ENCODE measurements around the gene TDRD3. TPM values are rescaled to one million over a fixed set of nuclear protein-coding genes. Genes with fewer than 3 reads are reported as not detected.

The TDRD3 gene
- total and polyA plus RNA-seq, 5 donors = 14.8 to 59.0 (median 50.7) TPM

DNA sequence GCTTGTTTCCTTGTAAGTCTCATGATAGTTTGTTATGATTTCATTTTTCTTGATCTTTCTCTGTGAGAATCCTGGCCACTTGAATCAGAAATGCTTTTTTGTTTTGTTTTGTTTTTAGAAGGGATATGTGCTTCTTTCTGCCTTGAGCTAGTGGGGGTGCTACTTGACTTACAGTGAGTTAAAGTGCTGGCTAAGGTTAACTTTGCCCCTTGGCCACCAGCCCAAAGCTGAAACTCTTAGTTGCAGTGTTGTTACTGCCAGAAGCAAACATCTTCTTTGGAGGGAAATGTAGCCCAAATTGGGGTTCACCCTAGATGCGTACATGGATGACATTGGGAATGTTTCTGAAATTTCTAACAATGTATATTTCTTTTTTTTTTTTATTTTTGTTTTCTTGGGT lies 57.4 kb downstream of the TDRD3 start:
- DNase-seq = no peak
- no peaks in the 10 kb centered on the region for H3K4me1 ChIP-seq (ENCODE audit: control insufficient read depth, insufficient read depth, low read length)
- no peaks in the 10 kb centered on the region for H3K27me3 ChIP-seq (ENCODE audit: control insufficient read depth, insufficient read depth)
- H3K4me3 ChIP-seq (ENCODE audit: low read length) = no peak overlapping the region
- H3K27ac ChIP-seq (ENCODE audit: low read length) = no peak overlapping the region
- no peaks in the 10 kb centered on the region for H3K9me3 ChIP-seq (ENCODE audit: control insufficient read depth, low read length)
- WGBS = 97% methylated on average over 1 of the region's 1 CpG
- intact Hi-C loops (cut with DNase I) = no loop called here
- ATAC-seq = no peak

DNA sequence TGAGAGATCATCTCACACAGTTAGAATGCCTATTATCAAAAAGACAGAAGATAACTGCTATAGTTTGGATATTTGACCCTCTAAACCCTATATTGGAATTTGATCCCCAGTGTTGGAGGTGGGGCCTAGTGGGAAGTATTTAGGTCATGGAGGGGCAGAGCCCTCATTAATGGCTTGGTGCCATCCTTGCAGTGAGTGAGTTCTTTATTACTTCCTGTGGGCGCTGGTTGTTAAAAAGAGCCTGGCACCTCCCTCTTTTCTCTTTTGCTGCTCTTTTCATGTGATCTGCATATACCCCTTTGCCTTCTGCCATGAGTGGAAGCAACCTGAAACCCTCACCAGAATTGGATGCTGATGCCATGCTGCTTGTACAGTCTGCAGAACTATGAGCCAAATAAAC lies 66.8 kb downstream of the TDRD3 start:
- no peak for ATAC-seq
- no peaks in the 10 kb centered on the region for H3K27me3 ChIP-seq (ENCODE audit: control insufficient read depth, insufficient read depth)
- H3K27ac ChIP-seq (ENCODE audit: low read length) = no peak overlapping the region
- H3K9me3 ChIP-seq (ENCODE audit: control insufficient read depth, low read length) = no peaks in the 10 kb centered on the region
- no peak overlapping the region for H3K4me3 ChIP-seq (ENCODE audit: low read length)
- H3K4me1 ChIP-seq (ENCODE audit: control insufficient read depth, insufficient read depth, low read length) = no peaks in the 10 kb centered on the region
- 70% methylated on average over 1 of the region's 1 CpG for WGBS
- DNase-seq = no peak
- intact Hi-C loops (cut with DNase I) = no loop called here

DNA sequence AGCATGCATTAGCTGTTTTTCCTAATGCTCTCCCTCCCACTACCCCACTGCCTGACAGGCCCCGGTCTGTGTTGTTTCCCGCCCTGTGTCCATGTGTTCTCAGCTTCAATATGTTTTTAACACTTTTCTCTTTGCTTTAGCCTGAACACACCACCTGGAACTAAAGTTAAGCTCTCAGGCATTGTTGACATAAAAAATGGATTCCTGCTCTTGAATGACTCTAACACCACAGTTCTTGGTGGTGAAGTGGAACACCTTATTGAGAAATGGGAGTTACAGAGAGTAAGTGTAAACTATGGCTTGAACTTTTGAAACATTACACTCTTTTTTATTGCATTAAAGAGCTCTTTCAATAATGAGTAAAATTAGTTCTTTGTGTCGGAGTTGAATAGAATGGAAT lies 70.1 kb downstream of the TDRD3 start:
- ATAC-seq = no peak
- 94% methylated on average over 3 of the region's 3 CpGs for WGBS
- DNase-seq = no peak
- H3K4me3 ChIP-seq (ENCODE audit: low read length) = no peak overlapping the region
- no peaks in the 10 kb centered on the region for H3K27me3 ChIP-seq (ENCODE audit: control insufficient read depth, insufficient read depth)
- no peaks in the 10 kb centered on the region for H3K9me3 ChIP-seq (ENCODE audit: control insufficient read depth, low read length)
- no peak overlapping the region for H3K27ac ChIP-seq (ENCODE audit: low read length)
- intact Hi-C loops (cut with DNase I) = no loop called here
- H3K4me1 ChIP-seq (ENCODE audit: control insufficient read depth, insufficient read depth, low read length) = peaks cover 1% of the 10 kb centered on the region

GRCh38 chr13:60479273-60479672 lies 82.3 kb downstream of the TDRD3 start:
- H3K4me1 ChIP-seq (ENCODE audit: control insufficient read depth, insufficient read depth, low read length) = no peaks in the 10 kb centered on the region
- H3K4me3 ChIP-seq (ENCODE audit: low read length) = no peak overlapping the region
- intact Hi-C loops (cut with DNase I) = no loop called here
- ATAC-seq (no peak), DNase-seq (no peak)
- no peak overlapping the region for H3K27ac ChIP-seq (ENCODE audit: low read length)
- no peaks in the 10 kb centered on the region for H3K27me3 ChIP-seq (ENCODE audit: control insufficient read depth, insufficient read depth)
- no peaks in the 10 kb centered on the region for H3K9me3 ChIP-seq (ENCODE audit: control insufficient read depth, low read length)

DNA sequence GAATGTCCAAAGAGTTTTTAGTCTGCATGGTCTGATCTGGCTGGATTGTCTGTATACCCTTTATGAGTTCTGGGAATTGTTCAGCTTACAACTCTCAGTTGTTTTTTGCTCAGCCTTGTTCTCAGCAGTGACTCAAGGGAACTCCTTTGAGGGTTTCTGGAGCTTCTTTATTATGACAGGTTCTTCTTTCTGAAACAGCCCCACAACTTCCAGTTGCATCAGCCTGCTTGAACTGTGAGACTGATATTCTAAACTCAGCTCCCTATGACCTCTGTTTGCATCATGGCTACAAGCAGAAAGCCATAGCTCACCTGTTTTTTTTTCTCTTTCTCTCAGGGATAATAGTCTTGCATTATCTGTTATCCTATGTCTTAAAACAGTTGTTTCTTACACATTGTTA lies 85.0 kb downstream of the TDRD3 start:
- Histone ChIP-seq H3K4me1 (ENCODE audit: control insufficient read depth, insufficient read depth, low read length) (no peaks in the 10 kb centered on the region), H3K27me3 (ENCODE audit: control insufficient read depth, insufficient read depth) (no peaks in the 10 kb centered on the region), H3K27ac (ENCODE audit: low read length) (no peak overlapping the region), H3K9me3 (ENCODE audit: control insufficient read depth, low read length) (no peaks in the 10 kb centered on the region), H3K4me3 (ENCODE audit: low read length) (no peak overlapping the region)
- intact Hi-C loops (cut with DNase I) = no loop called here
- DNase-seq = no peak
- no peak for ATAC-seq

GRCh38 chr13:60484865-60485264 lies 87.8 kb downstream of the TDRD3 start:
- H3K27ac ChIP-seq (ENCODE audit: low read length) = no peak overlapping the region
- no peak for ATAC-seq
- no peak for DNase-seq
- H3K4me3 ChIP-seq (ENCODE audit: low read length) = no peak overlapping the region
- no peaks in the 10 kb centered on the region for H3K9me3 ChIP-seq (ENCODE audit: control insufficient read depth, low read length)
- H3K27me3 ChIP-seq (ENCODE audit: control insufficient read depth, insufficient read depth) = no peaks in the 10 kb centered on the region
- H3K4me1 ChIP-seq (ENCODE audit: control insufficient read depth, insufficient read depth, low read length) = no peaks in the 10 kb centered on the region
- intact Hi-C loops (cut with DNase I) = no loop called here

- intact Hi-C loops (cut with DNase I) = no loop called here
- Histone ChIP-seq H3K4me1 (ENCODE audit: control insufficient read depth, insufficient read depth, low read length) (no peaks in the 10 kb centered on the region), H3K27ac (ENCODE audit: low read length) (no peak overlapping the region), H3K9me3 (ENCODE audit: control insufficient read depth, low read length) (no peaks in the 10 kb centered on the region), H3K27me3 (ENCODE audit: control insufficient read depth, insufficient read depth) (no peaks in the 10 kb centered on the region), H3K4me3 (ENCODE audit: low read length) (no peak overlapping the region)
- DNase-seq (no peak), ATAC-seq (no peak)
- 89% methylated on average over 1 of the region's 1 CpG for WGBS
Observed at GRCh38 chr13:60491531-60491930, 94.5 kb downstream of the TDRD3 start.

GRCh38 chr13:60492187-60492586 lies 95.2 kb downstream of the TDRD3 start:
- DNase-seq = no peak
- no peaks in the 10 kb centered on the region for H3K4me1 ChIP-seq (ENCODE audit: control insufficient read depth, insufficient read depth, low read length)
- H3K27me3 ChIP-seq (ENCODE audit: control insufficient read depth, insufficient read depth) = no peaks in the 10 kb centered on the region
- no peaks in the 10 kb centered on the region for H3K9me3 ChIP-seq (ENCODE audit: control insufficient read depth, low read length)
- no peak overlapping the region for H3K27ac ChIP-seq (ENCODE audit: low read length)
- ATAC-seq = no peak
- intact Hi-C loops (cut with DNase I) = no loop called here
- H3K4me3 ChIP-seq (ENCODE audit: low read length) = no peak overlapping the region

DNA sequence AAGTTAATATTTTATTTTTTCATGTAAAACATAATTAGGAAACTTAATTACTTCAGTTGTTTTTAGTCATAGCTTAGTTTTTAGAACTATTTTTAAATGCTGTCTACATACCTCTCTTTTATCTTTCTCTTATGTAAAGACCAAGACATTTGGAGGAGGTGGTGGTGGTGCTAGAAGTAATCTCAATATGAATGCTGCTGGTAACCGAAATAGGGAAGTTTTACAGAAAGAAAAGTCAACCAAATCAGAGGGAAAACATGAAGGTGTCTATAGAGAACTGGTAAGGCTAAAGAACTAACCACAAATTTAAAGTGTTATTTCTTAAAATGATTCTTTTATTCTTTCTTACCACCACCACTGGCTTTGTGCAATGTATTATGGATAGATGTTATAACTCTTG lies 97.3 kb downstream of the TDRD3 start:
- no peaks in the 10 kb centered on the region for H3K27me3 ChIP-seq (ENCODE audit: control insufficient read depth, insufficient read depth)
- no peak overlapping the region for H3K27ac ChIP-seq (ENCODE audit: low read length)
- H3K4me1 ChIP-seq (ENCODE audit: control insufficient read depth, insufficient read depth, low read length) = no peaks in the 10 kb centered on the region
- no peak overlapping the region for H3K4me3 ChIP-seq (ENCODE audit: low read length)
- DNase-seq (no peak), ATAC-seq (no peak)
- no peaks in the 10 kb centered on the region for H3K9me3 ChIP-seq (ENCODE audit: control insufficient read depth, low read length)
- WGBS = 94% methylated on average over 1 of the region's 1 CpG
- intact Hi-C loops (cut with DNase I) = no loop called here

GRCh38 chr13:60501236-60501635 lies 104.2 kb downstream of the TDRD3 start:
- Histone ChIP-seq H3K27ac (ENCODE audit: low read length) (no peak overlapping the region), H3K9me3 (ENCODE audit: control insufficient read depth, low read length) (no peaks in the 10 kb centered on the region), H3K27me3 (ENCODE audit: control insufficient read depth, insufficient read depth) (no peaks in the 10 kb centered on the region), H3K4me3 (ENCODE audit: low read length) (no peak overlapping the region), H3K4me1 (ENCODE audit: control insufficient read depth, insufficient read depth, low read length) (no peaks in the 10 kb centered on the region)
- intact Hi-C loops (cut with DNase I) = no loop called here
- WGBS = 98% methylated on average over 1 of the region's 1 CpG
- no peak for DNase-seq
- no peak for ATAC-seq

DNA sequence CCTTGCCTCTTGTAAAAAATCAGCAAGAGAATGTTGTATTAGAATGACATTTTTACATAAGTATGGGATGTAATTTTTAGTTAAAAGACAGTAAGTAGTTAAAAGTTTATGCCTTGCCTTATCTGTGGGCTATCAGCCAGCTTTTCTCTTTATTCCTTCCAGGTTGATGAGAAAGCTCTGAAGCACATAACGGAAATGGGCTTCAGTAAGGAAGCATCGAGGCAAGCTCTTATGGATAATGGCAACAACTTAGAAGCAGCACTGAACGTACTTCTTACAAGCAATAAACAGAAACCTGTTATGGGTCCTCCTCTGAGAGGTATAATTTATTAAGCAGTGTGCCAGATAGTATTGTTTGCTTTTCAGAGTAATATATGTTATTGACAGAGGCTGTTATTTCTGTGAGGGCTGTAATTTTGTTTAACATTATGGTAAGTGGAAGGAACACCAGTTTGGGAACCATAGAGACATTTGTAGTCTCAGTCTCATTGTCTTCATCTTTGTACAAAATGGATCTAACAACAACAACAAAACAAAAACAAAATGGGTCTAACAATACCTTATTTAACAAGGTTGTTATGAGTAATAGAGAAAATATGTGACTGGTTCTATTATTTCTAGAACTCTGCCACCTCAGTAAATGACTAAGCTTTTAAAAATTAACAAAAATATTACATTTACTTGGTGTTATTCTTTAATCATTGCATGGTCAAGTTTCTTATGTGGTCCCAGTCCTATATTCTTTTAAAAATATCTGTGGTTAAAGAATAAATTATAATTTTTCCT lies 112.8 kb downstream of the TDRD3 start:
- DNase-seq (no peak), ATAC-seq (no peak)
- Histone ChIP-seq H3K27ac (ENCODE audit: low read length) (no peak overlapping the region), H3K27me3 (ENCODE audit: control insufficient read depth, insufficient read depth) (no peaks in the 10 kb centered on the region), H3K4me1 (ENCODE audit: control insufficient read depth, insufficient read depth, low read length) (no peaks in the 10 kb centered on the region), H3K9me3 (ENCODE audit: control insufficient read depth, low read length) (no peaks in the 10 kb centered on the region), H3K4me3 (ENCODE audit: low read length) (no peak overlapping the region)
- intact Hi-C loops (cut with DNase I) = no loop called here
- WGBS = 72% methylated on average over 3 of the region's 3 CpGs

DNA sequence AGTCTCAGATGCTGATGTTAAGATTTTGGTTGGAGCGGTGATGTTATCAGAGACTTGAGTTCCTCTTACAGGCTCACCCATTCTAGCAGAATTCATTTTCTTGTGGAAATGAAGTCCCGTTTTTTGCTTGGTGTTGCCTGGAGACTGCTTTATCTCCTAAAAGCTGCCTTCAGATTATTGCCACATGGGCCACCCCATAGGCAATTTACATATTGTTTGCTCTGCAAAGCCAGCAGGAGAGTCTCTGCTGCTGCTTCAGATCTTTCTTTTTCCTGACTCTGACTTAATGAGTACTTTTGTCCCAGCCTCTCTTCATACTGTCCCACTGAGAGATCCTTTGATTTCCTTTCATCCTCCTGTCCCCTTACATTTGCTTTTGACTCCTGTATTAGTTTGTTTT lies 114.6 kb downstream of the TDRD3 start:
- 84% methylated on average over 2 of the region's 2 CpGs for WGBS

More for the DNA sequence above, 114.6 kb downstream of the TDRD3 start:
- no peak overlapping the region for H3K4me3 ChIP-seq (ENCODE audit: low read length)
- no peaks in the 10 kb centered on the region for H3K9me3 ChIP-seq (ENCODE audit: control insufficient read depth, low read length)
- no peak for DNase-seq
- no peak for ATAC-seq
- H3K27me3 ChIP-seq (ENCODE audit: control insufficient read depth, insufficient read depth) = no peaks in the 10 kb centered on the region
- no peaks in the 10 kb centered on the region for H3K4me1 ChIP-seq (ENCODE audit: control insufficient read depth, insufficient read depth, low read length)
- no peak overlapping the region for H3K27ac ChIP-seq (ENCODE audit: low read length)
- intact Hi-C loops (cut with DNase I) = no loop called here
